ELR (cell line): ENCODE data around the gene GDF3.
"Not testable (repeated sequence)": the region's sequence is repeated elsewhere in the genome, so short reads cannot be mapped to it uniquely, and the experiment has no call there.

Experiments used
- DNase-seq: peaks from one replicate; pipeline ENCODE4 v3.0.0-alpha.2; 2015; ENCODE audit warnings: low read depth

GDF3 gene

DNA sequence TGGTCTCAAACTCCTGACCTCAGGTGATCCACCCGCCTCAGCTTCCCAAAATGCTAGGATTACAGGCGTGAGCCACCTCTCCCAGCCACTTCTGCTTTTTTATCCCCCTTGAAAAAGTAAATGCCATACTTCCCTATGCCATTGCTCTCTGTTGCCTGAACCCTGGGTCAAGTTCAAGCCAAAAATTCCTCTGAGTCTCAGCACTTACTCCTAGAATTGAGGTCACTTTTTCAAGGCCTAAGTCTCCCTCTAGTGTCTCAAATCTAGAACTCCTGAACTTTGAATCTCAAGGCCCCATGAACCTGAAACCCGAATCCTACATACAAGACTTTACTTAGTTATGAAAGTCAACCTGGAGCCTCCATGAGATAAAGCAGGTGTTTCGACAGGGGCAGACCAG, 28.4 kb downstream of the GDF3 start:
- DNase-seq, result peak; percentile 35

DNA sequence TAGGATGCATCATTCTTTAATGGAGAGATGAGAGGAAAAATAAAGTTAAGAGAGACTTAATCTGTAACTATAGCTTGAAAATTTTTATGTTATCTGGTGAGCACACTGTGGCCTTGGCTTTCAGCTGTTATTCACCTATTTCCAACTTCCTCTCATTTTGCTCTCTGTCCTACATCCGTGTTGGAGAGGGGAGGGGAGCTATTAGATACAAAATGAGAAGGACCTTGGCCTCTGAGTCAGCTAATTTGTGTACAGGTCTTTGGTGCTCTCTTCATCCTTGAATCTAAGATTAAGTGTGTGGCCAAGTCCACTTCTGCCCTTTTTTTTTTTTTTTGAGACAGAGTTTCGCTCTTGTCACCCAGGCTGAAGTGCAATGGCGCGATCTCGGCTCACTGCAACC, 29.0 kb downstream of the GDF3 start:
- DNase-seq, result no peak

- DNase-seq, result no peak
Measured at GRCh38 chr12:7661741-7662140, 33.8 kb downstream of the GDF3 start.

DNA sequence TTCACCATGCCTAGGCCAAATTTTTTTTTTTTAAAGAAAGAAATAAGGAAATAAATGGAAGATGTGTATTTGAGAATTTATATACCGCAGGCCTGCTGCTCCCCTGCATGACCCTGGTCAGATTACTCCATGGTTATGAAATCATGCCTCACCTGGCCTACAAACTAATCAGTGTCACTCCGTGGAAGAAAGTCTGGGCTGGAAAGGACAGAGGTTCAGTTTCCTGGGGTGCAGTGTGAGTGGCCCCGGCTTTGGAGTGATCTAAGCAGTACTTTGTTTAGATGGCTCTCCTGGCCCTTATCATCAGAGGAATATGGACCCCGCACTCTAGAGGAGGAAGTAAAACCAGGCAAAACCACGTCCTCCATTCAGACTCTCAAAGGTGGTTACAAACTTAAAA, 39.5 kb downstream of the GDF3 start:
- no peak for DNase-seq

DNA sequence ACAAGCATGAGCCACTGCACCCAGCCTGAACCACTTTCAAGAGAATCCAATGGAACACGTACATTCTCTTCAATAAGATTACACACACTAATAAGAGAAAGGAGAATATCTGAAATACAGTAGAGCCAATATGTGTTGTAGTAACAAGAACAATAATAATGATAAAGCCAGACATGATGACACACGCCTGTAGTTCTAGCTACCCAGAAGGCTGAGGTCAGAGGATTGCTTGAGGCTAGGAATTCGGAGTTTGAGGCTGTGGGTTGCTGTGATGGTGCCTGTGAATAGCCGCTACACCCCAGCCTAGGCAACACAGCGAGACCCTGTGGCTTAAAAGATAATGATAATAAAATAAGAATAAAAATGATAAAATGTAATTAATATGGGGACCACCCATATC, 45.5 kb downstream of the GDF3 start:
- DNase-seq, result no peak

- no peak for DNase-seq
Measured at GRCh38 chr12:7647071-7647470, 48.5 kb downstream of the GDF3 start.

DNA sequence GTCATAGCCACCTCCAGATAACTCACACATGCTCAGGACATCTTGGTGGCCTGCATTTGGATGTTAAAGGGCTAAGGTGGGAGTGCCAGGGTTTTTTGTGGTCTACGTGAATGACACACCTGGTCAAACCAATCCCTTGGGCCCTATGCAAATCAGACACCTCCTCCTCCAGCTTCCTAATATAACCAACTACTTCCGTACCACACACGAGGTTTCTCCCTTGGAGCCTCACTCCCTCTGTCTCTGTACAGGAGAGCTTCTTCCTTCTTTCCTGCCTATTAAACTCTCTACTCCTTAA, 49.4 kb downstream of the GDF3 start:
- no peak for DNase-seq

DNA sequence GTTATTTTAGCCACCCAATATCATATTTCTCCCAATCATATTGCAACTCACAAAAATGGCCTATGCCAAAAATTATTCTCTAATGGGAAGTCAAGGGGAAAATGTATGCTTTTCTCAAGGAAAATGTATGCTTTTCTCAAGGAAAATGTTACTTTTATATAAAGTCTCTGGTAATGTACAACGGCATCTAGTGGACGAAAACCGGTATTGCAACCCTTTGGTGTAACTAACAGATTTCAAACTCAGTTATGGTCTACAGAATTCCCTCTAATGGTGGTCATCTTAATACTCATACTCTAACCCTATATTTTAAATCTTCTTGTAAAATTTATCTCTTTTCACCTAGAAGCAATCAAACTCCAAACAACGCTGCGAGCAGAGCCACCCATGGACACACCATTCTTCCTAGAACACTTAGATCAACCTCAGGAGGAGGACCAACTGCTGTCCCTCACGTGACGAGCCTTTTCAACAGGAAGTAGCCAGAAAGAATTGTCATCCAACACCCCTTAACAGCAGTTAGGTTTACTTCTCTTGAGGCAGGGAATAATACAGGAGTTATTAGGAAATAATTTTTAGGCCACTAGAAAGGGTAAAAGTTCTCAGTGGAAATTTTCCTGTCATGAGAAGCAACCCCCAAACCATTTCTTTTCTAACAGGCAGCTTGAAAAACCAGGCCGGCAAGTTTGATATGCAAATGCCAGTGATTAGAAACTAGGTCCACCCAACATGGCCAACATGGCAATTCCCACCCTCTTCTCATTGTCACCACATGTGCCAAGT, 50.0 kb downstream of the GDF3 start:
- peak; percentile 65 for DNase-seq

GRCh38 chr12:7642876-7643309, 52.7 kb downstream of the GDF3 start:
- DNase-seq, result peak; percentile 58

DNA sequence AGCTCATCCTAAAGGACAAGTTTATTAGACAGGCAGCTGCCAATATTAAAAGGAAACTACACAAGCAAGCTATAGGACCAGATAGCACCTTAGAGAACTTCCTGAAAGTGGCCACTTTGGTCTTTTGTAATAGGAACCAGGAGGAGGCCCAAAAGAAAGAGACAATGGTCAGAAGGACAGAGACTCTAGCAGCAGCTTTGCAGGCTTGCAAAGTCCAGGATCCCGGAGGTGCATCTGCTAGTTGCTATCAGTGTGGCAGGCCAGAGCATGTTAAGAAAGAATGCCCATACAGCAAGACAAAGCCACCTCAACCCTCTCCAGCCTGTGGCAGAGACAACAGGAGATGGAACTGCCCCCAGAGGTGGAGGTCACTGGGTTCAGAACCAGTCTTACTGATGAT, 53.3 kb downstream of the GDF3 start:
- DNase-seq, result no peak

DNA sequence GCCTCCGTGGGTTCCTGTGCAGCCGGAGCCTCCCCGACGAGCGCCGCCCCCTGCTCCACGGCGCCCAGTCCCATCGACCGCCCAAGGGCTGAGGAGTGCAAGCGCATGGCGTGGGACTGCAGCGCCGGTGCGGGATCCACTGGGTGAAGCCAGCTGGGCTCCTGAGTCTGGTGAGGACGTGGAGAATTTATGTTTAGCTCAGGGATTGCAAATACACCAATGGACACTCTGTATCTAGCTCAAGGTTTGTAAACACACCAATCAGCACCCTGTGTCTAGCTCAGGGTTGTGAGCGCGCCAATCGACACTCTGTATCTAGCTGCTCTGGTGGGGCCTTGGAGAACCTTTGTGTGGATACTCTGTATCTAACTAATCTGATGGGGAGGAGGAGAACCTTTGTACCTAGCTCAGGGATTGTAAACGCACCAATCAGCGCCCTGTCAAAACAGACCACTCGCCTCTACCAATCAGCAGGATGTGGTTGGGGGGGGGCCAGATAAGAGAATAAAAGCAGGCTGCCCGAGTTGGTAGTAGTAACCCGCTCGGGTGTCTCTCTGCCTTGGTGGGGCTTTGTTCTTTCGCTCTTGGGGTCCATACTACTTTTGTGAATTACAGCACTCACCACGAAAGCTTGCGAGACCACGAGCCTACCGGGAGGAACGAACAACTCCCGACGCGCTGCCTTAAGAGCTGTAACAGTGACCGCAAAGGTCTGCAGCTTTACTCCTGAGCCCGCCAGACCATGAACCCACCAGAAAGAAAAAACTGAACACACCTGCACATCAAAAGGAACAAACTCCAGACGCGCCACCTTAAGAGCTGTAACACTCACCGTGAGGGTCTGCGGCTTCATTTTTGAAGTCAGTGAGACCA, 55.2 kb downstream of the GDF3 start:
- not testable (repeated sequence) for DNase-seq
